ENCODE data around the gene NCK2. TPM values are rescaled to one million over a fixed set of nuclear protein-coding genes. Genes with fewer than 3 reads are reported as not detected.

The NCK2 gene
- total RNA-seq, 1 experiment from 2014 or later: 51.3 TPM

- peak; percentile 95 for DNase-seq (ENCODE audit: low read depth)
Observed at GRCh38 chr2:105734762-105735538, 9.8 kb upstream of the NCK2 start.

- no peak for DNase-seq (ENCODE audit: low read depth)
Observed at GRCh38 chr2:105736145-105736544, 8.6 kb upstream of the NCK2 start.

- peak; percentile 38 for DNase-seq (ENCODE audit: low read depth)
Observed at GRCh38 chr2:105737980-105738657, 6.6 kb upstream of the NCK2 start.

GRCh38 chr2:105738658-105739241 is 6.0 kb upstream of the NCK2 start:
- DNase-seq (ENCODE audit: low read depth): no peak

- DNase-seq (ENCODE audit: low read depth): no peak
Observed at GRCh38 chr2:105739426-105739825, 5.3 kb upstream of the NCK2 start.

GRCh38 chr2:105739944-105740530 is 4.7 kb upstream of the NCK2 start:
- no peak for DNase-seq (ENCODE audit: low read depth)

- no peak for DNase-seq (ENCODE audit: low read depth)
Observed at GRCh38 chr2:105741174-105741573, 3.5 kb upstream of the NCK2 start.

- DNase-seq (ENCODE audit: low read depth): no peak
Observed at GRCh38 chr2:105741617-105742016, 3.1 kb upstream of the NCK2 start.

- peak; percentile 15 for DNase-seq (ENCODE audit: low read depth)
Observed at GRCh38 chr2:105744091-105744908, 412 bp upstream of the NCK2 start.

- no peak for DNase-seq (ENCODE audit: low read depth)
Observed at GRCh38 chr2:105746177-105747080, 1.7 kb downstream of the NCK2 start.

- no peak for DNase-seq (ENCODE audit: low read depth)
Observed at GRCh38 chr2:105747254-105747894, 2.7 kb downstream of the NCK2 start.

- DNase-seq (ENCODE audit: low read depth): no peak
Observed at GRCh38 chr2:105747991-105748390, 3.3 kb downstream of the NCK2 start.

- DNase-seq (ENCODE audit: low read depth): no peak
Observed at GRCh38 chr2:105748566-105748965, 3.9 kb downstream of the NCK2 start.

GRCh38 chr2:105749583-105750400 is 5.1 kb downstream of the NCK2 start:
- peak; percentile 77 for DNase-seq (ENCODE audit: low read depth)

GRCh38 chr2:105750735-105751134 is 6.0 kb downstream of the NCK2 start:
- DNase-seq (ENCODE audit: low read depth): no peak

- DNase-seq (ENCODE audit: low read depth): no peak
Observed at GRCh38 chr2:105751272-105751671, 6.6 kb downstream of the NCK2 start.

- no peak for DNase-seq (ENCODE audit: low read depth)
Observed at GRCh38 chr2:105752691-105753358, 8.1 kb downstream of the NCK2 start.

GRCh38 chr2:105753380-105753779 is 8.7 kb downstream of the NCK2 start:
- DNase-seq (ENCODE audit: low read depth): no peak
